K562 (cell line): Measurements from ENCODE around the gene BLOC1S4. TPM values are rescaled to one million over a fixed set of nuclear protein-coding genes. Genes with fewer than 3 reads are reported as not detected.

Experiments used
- ESRRA ChIP-seq: fragments of 450-650 bp; IDR thresholded peaks from 2 replicates; pipeline ENCODE4 v1.6.1; 2014; ENCODE audit warnings: low read depth, mild to moderate bottlenecking, moderate library complexity, borderline replicate concordance
- FOXK1 ChIP-seq: sonication (generic); formaldehyde crosslinking; IDR thresholded peaks from 2 replicates; pipeline ENCODE4 v1.8.0; 2022; ENCODE audit warnings: missing genetic modification reagents, mild to moderate bottlenecking, borderline replicate concordance
- LEF1 ChIP-seq: fragments of 450-650 bp; IDR thresholded peaks from 2 replicates; pipeline ENCODE4 v1.6.1; 2016; ENCODE audit warnings: mild to moderate bottlenecking
- RAD21 ChIP-seq, 2 experiments: fragments of 250-450 bp in 1 of 2; fragments of 450-650 bp in 1 of 2; sonication (Bioruptor Pico) in 1 of 2; formaldehyde crosslinking in 1 of 2; IDR thresholded peaks in 1 of 2; conservative IDR thresholded peaks in 1 of 2; 2 replicates each; pipeline versions ENCODE4 v1.4.0 to v1.8.0; 2020 to 2022; ENCODE audit warnings: mild to moderate bottlenecking in 2 of 2, moderate library complexity in 1 of 2
- SMARCB1 ChIP-seq: IDR thresholded peaks from 2 replicates; pipeline ENCODE4 v1.6.1; 2011; ENCODE audit warnings: improper control_type of control experiment, low read depth; ENCODE audit not compliant: insufficient read length
- SPI1 ChIP-seq: IDR thresholded peaks from 2 replicates; pipeline ENCODE4 v1.6.1; 2011; ENCODE audit warnings: low read depth, low read length, control low read depth, borderline replicate concordance
- ZNF175 ChIP-seq: fragments of 200-800 bp; sonication (Bioruptor generic); IDR thresholded peaks from 2 replicates; pipeline ENCODE4 v1.6.1; 2016; ENCODE audit warnings: low read depth, mild to moderate bottlenecking, missing genetic modification characterization, missing compliant biosample characterization
- ZNF354B ChIP-seq: fragments of 250-450 bp; sonication (Bioruptor Pico); IDR thresholded peaks from 2 replicates; pipeline ENCODE4 v1.4.0; 2020
- ZNF780A ChIP-seq: fragments of 250-450 bp; sonication (Bioruptor Pico); IDR thresholded peaks from 2 replicates; pipeline ENCODE4 v1.5.0; 2021; ENCODE audit warnings: mild to moderate bottlenecking
- polyA plus RNA-seq, 8 experiments: library from polyadenylated mRNA; depleted of rRNA in 4 of 8; stranded (reverse) in 5 of 8; unstranded in 3 of 8; fragments of >200 nt; fragmentation: Nextera tagmentation in 2 of 8; fragmentation: Illumina TruSeq in 1 of 8; extraction: Ambion mirVana in 2 of 8; extraction: Trizol in 1 of 8; gene quantifications; 2 replicates each; pipeline versions ENCODE4 v1.2.1 to v1.2.3, GENCODE V29; 2011 to 2014; ENCODE audit warnings: inconsistent platforms in 1 of 8, missing spikeins in 1 of 8
- total RNA-seq, 7 experiments: library from RNA; depleted of rRNA in 6 of 7; stranded (reverse); fragments of >200 nt in 6 of 7; fragmentation: Illumina TruSeq in 2 of 7; extraction: Trizol in 2 of 7; gene quantifications; 2 replicates each; pipeline versions ENCODE4 v1.2.1 to v1.2.3, GENCODE V29; 2011 to 2021; ENCODE audit warnings: low replicate concordance in 1 of 7
- TF ChIP-seq, protein P1 (sequence below): fragments of 250-450 bp; sonication (Bioruptor Pico); IDR thresholded peaks from 2 replicates; pipeline ENCODE4 v1.4.0; 2020; ENCODE audit warnings: mild to moderate bottlenecking, moderate library complexity
- TF ChIP-seq, protein P2 (sequence below), 2 experiments: fragments of 450-650 bp in 1 of 2; sonication (generic) in 1 of 2; formaldehyde crosslinking in 1 of 2; IDR thresholded peaks in 1 of 2; conservative IDR thresholded peaks in 1 of 2; 2 replicates each; pipeline versions ENCODE4 v1.6.1 to v1.8.1; 2016 to 2023; ENCODE audit warnings: mild to moderate bottlenecking in 2 of 2, moderate library complexity in 2 of 2, inconsistent platforms in 1 of 2, missing genetic modification reagents in 1 of 2
- TF ChIP-seq, protein P3 (sequence below), 2 experiments: IDR thresholded peaks in 1 of 2; conservative IDR thresholded peaks in 1 of 2; 2 replicates each; pipeline ENCODE4 v1.6.1; 2016; ENCODE audit warnings: low read depth in 2 of 2, mild to moderate bottlenecking in 1 of 2, missing compliant biosample characterization in 1 of 2, missing genetic modification characterization in 1 of 2, moderate library complexity in 1 of 2
- TF ChIP-seq, protein P4 (sequence below), 3 experiments: fragments of 200-800 bp in 1 of 3; fragments of 250-450 bp in 1 of 3; fragments of 450-650 bp in 1 of 3; sonication (Bioruptor Pico) in 1 of 3; sonication (Bioruptor generic) in 1 of 3; formaldehyde crosslinking in 1 of 3; IDR thresholded peaks; 2 replicates each; pipeline versions ENCODE4 v1.6.1 to v1.8.0; 2016 to 2022; ENCODE audit warnings: mild to moderate bottlenecking in 2 of 3, missing genetic modification characterization in 2 of 3, missing compliant biosample characterization in 1 of 3, moderate library complexity in 1 of 3

BLOC1S4 gene
- total and polyA plus RNA-seq, 9 of the 15 experiments (the other 6 are each of a cell fraction or from before 2014, with no cell fraction given) = 3.1 to 31.6 (median 11.2) TPM

DNA sequence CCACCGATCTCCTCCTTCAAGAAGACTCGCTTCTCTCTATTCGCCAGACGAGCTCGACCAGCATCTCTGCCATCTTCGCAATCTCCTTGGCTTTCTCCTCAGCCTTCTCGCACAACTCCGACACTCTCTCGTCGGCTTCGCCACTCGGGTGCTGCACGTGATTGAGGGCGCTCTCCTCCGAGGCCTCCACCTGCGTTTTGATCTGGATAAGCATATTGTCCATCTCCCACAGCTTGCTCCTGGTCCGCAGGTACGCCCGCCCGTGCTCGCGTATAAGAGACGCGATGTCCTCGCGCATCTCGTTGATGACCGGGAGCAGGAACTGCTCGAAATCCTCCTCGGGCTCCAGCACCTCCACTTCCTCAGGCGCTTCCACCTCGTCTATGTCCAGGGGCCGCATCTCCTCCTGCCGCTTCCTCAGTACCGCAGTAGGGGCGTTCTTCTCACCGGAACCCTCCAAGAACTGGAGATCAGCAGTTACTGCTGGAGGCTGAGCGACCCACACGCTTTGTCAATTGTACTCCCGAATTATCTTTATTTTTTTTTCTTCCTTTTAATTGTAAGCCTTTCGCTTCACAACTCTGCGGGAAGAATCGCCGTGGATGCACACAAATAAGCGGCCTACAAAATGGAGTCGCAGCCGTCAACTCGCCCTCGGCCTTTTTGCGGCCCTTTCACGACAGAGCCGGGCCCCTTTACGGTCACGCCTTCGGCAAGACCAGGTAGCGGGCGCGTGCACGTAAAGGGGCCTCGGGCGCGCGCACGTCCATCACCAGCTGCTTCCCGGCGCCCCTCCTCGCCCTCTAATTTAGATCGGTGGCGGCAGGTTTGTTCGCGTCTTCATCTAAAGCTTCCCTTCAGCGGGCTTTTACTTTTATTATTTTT is 6.5 kb upstream of the BLOC1S4 start, which contains the start of gene MRFAP1L1 (continued):
- TF ChIP-seq, protein P1, sequence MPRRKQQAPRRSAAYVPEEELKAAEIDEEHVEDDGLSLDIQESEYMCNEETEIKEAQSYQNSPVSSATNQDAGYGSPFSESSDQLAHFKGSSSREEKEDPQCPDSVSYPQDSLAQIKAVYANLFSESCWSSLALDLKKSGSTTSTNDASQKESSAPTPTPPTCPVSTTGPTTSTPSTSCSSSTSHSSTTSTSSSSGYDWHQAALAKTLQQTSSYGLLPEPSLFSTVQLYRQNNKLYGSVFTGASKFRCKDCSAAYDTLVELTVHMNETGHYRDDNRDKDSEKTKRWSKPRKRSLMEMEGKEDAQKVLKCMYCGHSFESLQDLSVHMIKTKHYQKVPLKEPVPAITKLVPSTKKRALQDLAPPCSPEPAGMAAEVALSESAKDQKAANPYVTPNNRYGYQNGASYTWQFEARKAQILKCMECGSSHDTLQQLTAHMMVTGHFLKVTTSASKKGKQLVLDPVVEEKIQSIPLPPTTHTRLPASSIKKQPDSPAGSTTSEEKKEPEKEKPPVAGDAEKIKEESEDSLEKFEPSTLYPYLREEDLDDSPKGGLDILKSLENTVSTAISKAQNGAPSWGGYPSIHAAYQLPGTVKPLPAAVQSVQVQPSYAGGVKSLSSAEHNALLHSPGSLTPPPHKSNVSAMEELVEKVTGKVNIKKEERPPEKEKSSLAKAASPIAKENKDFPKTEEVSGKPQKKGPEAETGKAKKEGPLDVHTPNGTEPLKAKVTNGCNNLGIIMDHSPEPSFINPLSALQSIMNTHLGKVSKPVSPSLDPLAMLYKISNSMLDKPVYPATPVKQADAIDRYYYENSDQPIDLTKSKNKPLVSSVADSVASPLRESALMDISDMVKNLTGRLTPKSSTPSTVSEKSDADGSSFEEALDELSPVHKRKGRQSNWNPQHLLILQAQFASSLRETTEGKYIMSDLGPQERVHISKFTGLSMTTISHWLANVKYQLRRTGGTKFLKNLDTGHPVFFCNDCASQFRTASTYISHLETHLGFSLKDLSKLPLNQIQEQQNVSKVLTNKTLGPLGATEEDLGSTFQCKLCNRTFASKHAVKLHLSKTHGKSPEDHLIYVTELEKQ (CRISPR knock-in tag) = no peak
- TF ChIP-seq SPI1 (peak; percentile 78; the same call in 1 of the 2 replicates), LEF1 (0 out of 2 replicates have a peak, but pooled peaks have one; percentile 18), FOXK1 (CRISPR knock-in tag) (0 out of 2 replicates have a peak, but pooled peaks have one; percentile 31), ZNF175 (CRISPR knock-in tag) (0 out of 2 replicates have a peak, but pooled peaks have one; percentile 67), ZNF354B (CRISPR knock-in tag) (no peak), ZNF780A (CRISPR knock-in tag) (no peak), SMARCB1 (no peak), RAD21 (CRISPR knock-in tag; conservative IDR thresholded peaks at IDR 0.05 in 1 of 2, IDR thresholded peaks at IDR 0.05 in 1 of 2) (no peak), ESRRA (peak; percentile 38)
- TF ChIP-seq, protein P2, sequence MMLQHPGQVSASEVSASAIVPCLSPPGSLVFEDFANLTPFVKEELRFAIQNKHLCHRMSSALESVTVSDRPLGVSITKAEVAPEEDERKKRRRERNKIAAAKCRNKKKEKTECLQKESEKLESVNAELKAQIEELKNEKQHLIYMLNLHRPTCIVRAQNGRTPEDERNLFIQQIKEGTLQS (IDR thresholded peaks at IDR 0.05) = no peak
- TF ChIP-seq, protein P2 (CRISPR knock-in tag; conservative IDR thresholded peaks at IDR 0.05) = 0 out of 2 replicates have a peak, but pooled peaks have one; percentile 72
- TF ChIP-seq, protein P3, sequence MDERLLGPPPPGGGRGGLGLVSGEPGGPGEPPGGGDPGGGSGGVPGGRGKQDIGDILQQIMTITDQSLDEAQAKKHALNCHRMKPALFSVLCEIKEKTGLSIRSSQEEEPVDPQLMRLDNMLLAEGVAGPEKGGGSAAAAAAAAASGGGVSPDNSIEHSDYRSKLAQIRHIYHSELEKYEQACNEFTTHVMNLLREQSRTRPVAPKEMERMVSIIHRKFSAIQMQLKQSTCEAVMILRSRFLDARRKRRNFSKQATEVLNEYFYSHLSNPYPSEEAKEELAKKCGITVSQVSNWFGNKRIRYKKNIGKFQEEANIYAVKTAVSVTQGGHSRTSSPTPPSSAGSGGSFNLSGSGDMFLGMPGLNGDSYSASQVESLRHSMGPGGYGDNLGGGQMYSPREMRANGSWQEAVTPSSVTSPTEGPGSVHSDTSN (CRISPR knock-in tag; IDR thresholded peaks at IDR 0.05; ENCODE audit: low read depth) = peak; percentile 68
- TF ChIP-seq, protein P3 (tag; conservative IDR thresholded peaks at IDR 0.05; ENCODE audit: low read depth) = peak; percentile 40
- TF ChIP-seq, protein P4, sequence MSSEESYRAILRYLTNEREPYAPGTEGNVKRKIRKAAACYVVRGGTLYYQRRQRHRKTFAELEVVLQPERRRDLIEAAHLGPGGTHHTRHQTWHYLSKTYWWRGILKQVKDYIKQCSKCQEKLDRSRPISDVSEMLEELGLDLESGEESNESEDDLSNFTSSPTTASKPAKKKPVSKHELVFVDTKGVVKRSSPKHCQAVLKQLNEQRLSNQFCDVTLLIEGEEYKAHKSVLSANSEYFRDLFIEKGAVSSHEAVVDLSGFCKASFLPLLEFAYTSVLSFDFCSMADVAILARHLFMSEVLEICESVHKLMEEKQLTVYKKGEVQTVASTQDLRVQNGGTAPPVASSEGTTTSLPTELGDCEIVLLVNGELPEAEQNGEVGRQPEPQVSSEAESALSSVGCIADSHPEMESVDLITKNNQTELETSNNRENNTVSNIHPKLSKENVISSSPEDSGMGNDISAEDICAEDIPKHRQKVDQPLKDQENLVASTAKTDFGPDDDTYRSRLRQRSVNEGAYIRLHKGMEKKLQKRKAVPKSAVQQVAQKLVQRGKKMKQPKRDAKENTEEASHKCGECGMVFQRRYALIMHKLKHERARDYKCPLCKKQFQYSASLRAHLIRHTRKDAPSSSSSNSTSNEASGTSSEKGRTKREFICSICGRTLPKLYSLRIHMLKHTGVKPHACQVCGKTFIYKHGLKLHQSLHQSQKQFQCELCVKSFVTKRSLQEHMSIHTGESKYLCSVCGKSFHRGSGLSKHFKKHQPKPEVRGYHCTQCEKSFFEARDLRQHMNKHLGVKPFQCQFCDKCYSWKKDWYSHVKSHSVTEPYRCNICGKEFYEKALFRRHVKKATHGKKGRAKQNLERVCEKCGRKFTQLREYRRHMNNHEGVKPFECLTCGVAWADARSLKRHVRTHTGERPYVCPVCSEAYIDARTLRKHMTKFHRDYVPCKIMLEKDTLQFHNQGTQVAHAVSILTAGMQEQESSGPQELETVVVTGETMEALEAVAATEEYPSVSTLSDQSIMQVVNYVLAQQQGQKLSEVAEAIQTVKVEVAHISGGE (CRISPR knock-in tag; IDR thresholded peaks at IDR 0.05) = peak in 1 of 3 experiments; percentile 81; a peak in 2 of 6 replicates
